Testis (tissue), 2 donors: ENCODE results near the gene GJA3.

Source experiments
- POLR2A ChIP-seq: fragments of 450-650 bp; IDR thresholded peaks from one replicate; pipeline ENCODE4 v1.6.1; 2017; ENCODE audit warnings: antibody characterized with exemption, mild to moderate bottlenecking, moderate library complexity
- TF ChIP-seq, protein P1 (sequence below), 3 experiments: fragments of 450-650 bp in 2 of 3; fragments of 200-600 bp in 1 of 3; sonication (generic) in 1 of 3; IDR thresholded peaks; one replicate each; pipeline ENCODE4 v1.5.1; 2016 to 2019; ENCODE audit warnings: antibody characterized with exemption in 3 of 3, mild to moderate bottlenecking in 2 of 3, moderate library complexity in 1 of 3

DNA sequence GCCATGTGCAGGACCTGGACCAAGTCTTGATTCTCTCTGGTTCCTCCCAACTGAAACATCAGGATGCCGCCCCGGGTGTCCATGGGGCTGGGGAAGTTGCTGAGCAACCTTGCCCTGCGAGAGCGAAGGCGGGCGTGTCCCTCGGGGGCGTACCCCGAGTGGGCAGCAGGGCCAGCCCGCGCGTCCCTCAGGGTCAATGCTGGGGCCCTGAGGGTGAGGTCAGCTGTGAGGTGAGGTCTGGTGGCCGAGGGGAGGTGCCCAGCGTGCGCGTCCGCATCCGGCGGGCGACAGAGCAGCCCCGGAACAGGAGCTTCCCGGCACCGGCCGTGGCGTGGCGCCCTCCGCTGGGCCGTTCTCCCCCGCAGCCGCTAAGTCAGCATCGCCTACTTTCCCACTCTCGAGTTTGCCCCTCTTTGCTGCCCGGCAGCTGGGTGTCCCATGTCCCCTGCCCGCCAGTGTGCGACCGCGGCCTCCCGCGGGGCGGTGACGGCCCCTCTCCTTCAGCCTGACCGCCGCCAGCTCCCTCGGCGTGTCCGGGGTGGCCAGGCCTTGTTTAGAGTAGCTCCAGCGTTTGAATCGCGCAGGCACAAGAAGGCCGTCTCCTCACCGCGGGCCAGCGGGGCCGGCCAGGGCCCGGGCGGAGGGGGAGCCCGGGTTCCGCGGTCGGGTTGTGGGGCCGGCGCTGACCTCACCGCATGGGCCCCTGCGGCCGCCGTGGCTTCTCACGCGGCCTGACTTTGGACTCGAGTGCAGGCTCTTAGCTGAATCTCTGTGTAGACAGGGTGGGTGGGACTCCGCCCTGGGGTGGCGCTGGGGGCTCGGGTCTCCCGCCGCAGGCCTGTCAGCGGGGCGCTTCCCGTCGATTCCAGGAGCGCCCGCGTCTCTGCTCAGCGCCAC lies 33.0 kb downstream of the GJA3 start:
- TF ChIP-seq, protein P1, sequence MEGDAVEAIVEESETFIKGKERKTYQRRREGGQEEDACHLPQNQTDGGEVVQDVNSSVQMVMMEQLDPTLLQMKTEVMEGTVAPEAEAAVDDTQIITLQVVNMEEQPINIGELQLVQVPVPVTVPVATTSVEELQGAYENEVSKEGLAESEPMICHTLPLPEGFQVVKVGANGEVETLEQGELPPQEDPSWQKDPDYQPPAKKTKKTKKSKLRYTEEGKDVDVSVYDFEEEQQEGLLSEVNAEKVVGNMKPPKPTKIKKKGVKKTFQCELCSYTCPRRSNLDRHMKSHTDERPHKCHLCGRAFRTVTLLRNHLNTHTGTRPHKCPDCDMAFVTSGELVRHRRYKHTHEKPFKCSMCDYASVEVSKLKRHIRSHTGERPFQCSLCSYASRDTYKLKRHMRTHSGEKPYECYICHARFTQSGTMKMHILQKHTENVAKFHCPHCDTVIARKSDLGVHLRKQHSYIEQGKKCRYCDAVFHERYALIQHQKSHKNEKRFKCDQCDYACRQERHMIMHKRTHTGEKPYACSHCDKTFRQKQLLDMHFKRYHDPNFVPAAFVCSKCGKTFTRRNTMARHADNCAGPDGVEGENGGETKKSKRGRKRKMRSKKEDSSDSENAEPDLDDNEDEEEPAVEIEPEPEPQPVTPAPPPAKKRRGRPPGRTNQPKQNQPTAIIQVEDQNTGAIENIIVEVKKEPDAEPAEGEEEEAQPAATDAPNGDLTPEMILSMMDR (IDR thresholded peaks at IDR 0.05): peak; percentile 15 to 42 (median 27)
- TF ChIP-seq POLR2A: no peak
